Measurements from ENCODE around the gene SLC16A5. TPM values are rescaled to one million over a fixed set of nuclear protein-coding genes. Genes with fewer than 3 reads are reported as not detected.

SLC16A5 gene
- total RNA-seq, 1 experiment from 2014 or later: 17.1 TPM

GRCh38 chr17:75098861-75099260, 11.1 kb downstream of the SLC16A5 start:
- Mint-ChIP-seq H3K9me3 (no peaks in the 10 kb centered on the region), H3K36me3 (ENCODE audit: insufficient read depth in 1 of 3, low read depth in 3 of 3) (peaks cover 7 to 48% (median 40%) of the 10 kb centered on the region in 3 experiments), H3K27me3 (ENCODE audit: low read depth) (no peaks in the 10 kb centered on the region), H3K4me1 (peaks cover 8 to 9% of the 10 kb centered on the region in 2 experiments; a peak in 3 of 4 replicates), H3K27ac (peak overlapping the region; percentile 45 to 94 (median 87); a peak in 4 of 7 replicates), H3K4me3 (no peak overlapping the region)
- Histone ChIP-seq H3K18ac (ENCODE audit: insufficient read length, low read depth, low read length) (peak overlapping the region; percentile 54), H3K9me3 (ENCODE audit: control insufficient read depth, low read depth, low read length) (no peaks in the 10 kb centered on the region), H3K14ac (ENCODE audit: insufficient read depth, low read length) (no peak overlapping the region), H4K5ac (ENCODE audit: insufficient read length, low read depth, low read length) (no peak overlapping the region), H4K20me1 (ENCODE audit: control insufficient read depth, insufficient read depth, insufficient read length) (no peaks in the 10 kb centered on the region), H2BK120ac (ENCODE audit: low read depth, low read length, poor library complexity, severe bottlenecking) (no peak overlapping the region), H3K4ac (ENCODE audit: low read depth, low read length) (no peak overlapping the region), H3K27me3 (ENCODE audit: insufficient read depth, low read length) (no peaks in the 10 kb centered on the region), H4K8ac (replicated peaks; ENCODE audit: insufficient read length, low read depth, low read length) (no peak overlapping the region), H3K79me1 (ENCODE audit: insufficient read depth, low read depth, low read length, poor library complexity, severe bottlenecking) (no peaks in the 10 kb centered on the region), H3K9ac (ENCODE audit: extremely low read depth, insufficient read length, low read length) (no peak overlapping the region), H3K56ac (ENCODE audit: insufficient read length, low read depth, low read length) (peak overlapping the region; percentile 68), H2AK5ac (ENCODE audit: insufficient read length, low read length) (no peak overlapping the region), H3K23me2 (ENCODE audit: insufficient read length, low read depth, low read length, poor library complexity, severe bottlenecking) (no peaks in the 10 kb centered on the region), H3K4me1 (ENCODE audit: insufficient read depth, low read length) (peaks cover 3% of the 10 kb centered on the region; the same call in 1 of the 2 replicates), H3K4me2 (ENCODE audit: insufficient read depth, insufficient read length, low read length) (no peak overlapping the region), H2BK20ac (ENCODE audit: low read depth, low read length, poor library complexity, severe bottlenecking) (no peak overlapping the region), H3K79me2 (ENCODE audit: insufficient read depth, low read length) (no peaks in the 10 kb centered on the region), H3T11ph (ENCODE audit: low read length) (no peak overlapping the region), H2BK15ac (ENCODE audit: low read depth, low read length) (no peak overlapping the region), H3K27ac (ENCODE audit: insufficient read length, low read depth, low read length) (no peak overlapping the region), H3K23ac (ENCODE audit: insufficient read length, low read depth, low read length) (no peak overlapping the region), H4K91ac (ENCODE audit: insufficient read length, low read depth, low read length) (no peak overlapping the region), H2AFZ (ENCODE audit: low read length) (no peak overlapping the region), H2BK12ac (ENCODE audit: insufficient read length, low read depth, low read length) (no peak overlapping the region), H2BK5ac (ENCODE audit: insufficient read length, low read length) (no peak overlapping the region)
- no peak for DNase-seq
- no peak for TF ChIP-seq CTCF (conservative IDR thresholded peaks at IDR 0.05)
- no CpG with 5 or more reads among the region's 7 CpGs for WGBS (ENCODE audit: extremely low coverage, insufficient read length, low lambda C conversion rate)
